GM19452 (cell line): ENCODE results near the gene LPAR3.
"Not testable (repeated sequence)": the region's sequence is repeated elsewhere in the genome, so short reads cannot be mapped to it uniquely, and the experiment has no call there.

Experiments used
- ATAC-seq: cut with Tn5 transposase; IDR thresholded peaks from one replicate; pipeline ENCODE4 v1.9.1; 2021; ENCODE audit not compliant: unreplicated experiment

The LPAR3 gene

GRCh38 chr1:84892705-84893618 lies at the start of gene LPAR3:
TSS of gene LPAR3 (minus strand) at chr1:84893206. CDS start at chr1:84866120, 27,086 bp downstream.
- no peak for ATAC-seq

DNA sequence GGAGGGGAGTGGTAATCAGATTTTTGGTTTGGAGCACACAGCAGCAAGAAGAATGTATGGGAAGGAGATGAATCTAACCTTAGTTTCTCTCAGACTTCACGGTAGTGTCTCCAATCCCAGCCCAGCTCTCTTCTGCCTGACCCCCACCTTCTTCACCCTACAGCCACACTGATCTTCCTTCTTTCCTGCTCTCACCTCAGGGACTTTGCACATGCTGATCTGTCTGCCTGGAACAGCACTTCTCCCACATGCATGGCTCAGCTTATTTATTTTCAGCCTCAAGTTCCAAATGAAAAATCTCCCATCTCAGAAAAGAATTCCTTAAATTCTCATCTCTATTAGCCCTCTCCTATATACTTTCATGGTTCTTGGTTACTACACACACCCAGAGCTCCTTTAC lies 48.8 kb upstream of the LPAR3 start:
- no peak for ATAC-seq

DNA sequence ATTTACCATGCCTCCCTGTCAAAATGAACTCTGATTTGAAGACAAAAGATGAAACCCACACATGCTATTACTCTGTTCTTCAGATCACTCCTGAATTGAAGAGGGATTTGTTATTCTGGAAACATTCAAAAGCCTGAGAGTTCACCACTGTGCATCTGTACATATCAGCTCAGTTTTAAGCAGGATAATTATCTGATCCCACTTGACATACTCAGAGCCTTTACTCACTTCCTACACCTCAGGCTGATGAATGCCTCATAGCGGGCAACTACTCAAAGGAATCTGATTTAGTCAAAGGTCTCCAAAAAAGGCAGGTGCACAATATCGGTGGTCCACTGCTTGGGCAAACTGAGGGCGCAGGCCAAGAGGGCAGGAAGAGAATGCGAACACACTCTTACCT lies 47.5 kb upstream of the LPAR3 start:
- no peak for ATAC-seq

- no peak for ATAC-seq
These were observed 46.8 kb upstream of the LPAR3 start for GRCh38 chr1:84939761-84940160.

DNA sequence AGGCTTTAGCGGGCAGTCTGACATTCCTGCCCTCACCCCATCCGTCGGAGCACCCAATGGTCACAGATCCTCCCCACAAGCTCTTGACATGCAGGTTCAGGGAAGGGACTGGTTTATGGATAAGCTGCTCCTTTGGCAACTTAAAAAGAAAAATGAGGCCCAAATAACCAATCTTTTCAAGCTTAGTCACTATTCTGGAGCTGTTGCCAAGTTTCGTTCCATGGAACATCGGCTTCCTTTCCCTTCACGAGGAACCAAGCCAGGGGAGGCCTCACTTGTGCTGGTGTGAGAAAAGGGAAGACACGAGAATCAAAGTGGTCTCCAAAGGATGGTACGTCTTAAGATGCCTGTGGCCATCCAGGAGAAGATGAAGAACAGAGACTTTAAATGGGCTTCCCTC lies 46.1 kb upstream of the LPAR3 start:
- ATAC-seq, result no peak

GRCh38 chr1:84936116-84936810 lies 43.3 kb upstream of the LPAR3 start:
- ATAC-seq, result no peak

- ATAC-seq, result no peak
These were observed 40.1 kb upstream of the LPAR3 start for GRCh38 chr1:84933011-84933611.

DNA sequence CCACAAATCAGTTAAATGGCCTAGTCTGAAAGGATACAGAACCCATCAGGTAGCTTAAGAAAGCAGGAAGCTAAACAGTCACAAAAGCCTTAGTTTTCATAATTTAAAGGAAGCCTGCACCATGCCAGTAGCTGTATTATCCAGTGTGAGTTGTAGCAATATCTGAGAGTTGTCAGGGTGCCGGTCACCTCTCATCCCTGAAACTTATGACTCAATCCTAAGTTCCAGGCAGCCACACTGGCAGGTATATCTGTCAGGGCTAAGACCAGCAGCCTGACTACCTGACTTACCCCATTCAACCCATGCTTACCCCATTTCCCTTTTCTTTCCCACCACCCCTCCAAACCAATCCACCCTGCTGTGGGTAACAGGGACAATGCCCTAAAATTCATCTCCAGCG lies 37.8 kb upstream of the LPAR3 start:
- no peak for ATAC-seq

- no peak for ATAC-seq
These were observed 37.3 kb upstream of the LPAR3 start for GRCh38 chr1:84930329-84930728.

DNA sequence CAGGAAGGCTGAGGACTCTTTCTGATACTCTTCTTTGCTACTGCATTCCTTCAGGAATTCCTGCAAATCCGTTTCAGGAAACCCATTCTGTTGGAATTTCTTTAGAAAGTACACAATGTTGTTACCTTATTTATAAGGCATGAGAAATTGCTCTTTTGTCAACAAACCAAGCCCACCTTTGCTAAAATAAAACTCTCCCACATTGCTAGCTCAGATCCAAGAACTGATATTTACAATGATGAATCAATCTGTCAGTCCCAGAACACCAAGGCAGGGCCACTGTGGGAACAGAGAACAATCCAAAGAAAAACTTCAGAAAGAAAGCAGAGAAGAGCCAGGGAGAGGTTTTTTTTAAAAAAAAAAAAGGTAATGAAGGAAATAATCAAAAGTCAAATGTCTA lies 36.6 kb upstream of the LPAR3 start:
- no peak for ATAC-seq

DNA sequence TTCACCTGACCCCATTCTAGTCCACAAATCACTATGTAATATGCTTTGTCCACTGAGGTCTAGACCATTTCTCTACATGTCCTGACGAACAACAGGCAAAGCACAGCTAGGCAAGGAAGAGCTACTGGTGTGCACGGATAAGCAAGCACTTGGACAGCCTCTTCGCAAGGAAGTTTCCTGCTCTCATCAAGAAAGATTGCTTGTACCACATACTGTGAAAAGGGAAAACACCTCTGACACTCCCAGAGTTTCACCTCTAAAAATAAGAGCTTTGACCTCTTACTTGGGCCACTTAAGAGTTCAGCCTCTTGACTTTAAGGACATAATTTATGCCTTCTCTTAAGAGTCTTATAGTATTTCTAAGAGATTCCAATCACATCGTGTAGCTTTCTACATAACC lies 36.0 kb upstream of the LPAR3 start:
- no peak for ATAC-seq

GRCh38 chr1:84923317-84923716 lies 30.3 kb upstream of the LPAR3 start:
- no peak for ATAC-seq

DNA sequence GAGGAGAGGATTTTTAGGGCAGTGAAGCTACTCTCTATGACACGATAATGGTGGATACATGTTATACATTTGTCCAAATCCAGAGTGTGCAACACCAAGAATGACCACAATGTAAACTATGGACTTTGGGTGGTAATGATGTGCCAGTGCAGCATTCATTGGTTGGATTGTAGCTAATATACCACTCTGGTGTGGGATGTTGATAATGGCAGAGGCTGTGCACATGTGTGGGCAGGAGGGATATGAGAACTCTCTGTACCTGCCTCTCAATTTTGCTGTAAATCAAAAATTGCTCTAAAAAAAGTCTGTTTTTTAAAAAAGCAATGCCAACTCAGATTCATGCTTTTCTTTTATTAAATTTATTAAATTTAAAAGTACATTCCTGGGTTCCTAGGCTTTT lies 27.2 kb upstream of the LPAR3 start:
- no peak for ATAC-seq

DNA sequence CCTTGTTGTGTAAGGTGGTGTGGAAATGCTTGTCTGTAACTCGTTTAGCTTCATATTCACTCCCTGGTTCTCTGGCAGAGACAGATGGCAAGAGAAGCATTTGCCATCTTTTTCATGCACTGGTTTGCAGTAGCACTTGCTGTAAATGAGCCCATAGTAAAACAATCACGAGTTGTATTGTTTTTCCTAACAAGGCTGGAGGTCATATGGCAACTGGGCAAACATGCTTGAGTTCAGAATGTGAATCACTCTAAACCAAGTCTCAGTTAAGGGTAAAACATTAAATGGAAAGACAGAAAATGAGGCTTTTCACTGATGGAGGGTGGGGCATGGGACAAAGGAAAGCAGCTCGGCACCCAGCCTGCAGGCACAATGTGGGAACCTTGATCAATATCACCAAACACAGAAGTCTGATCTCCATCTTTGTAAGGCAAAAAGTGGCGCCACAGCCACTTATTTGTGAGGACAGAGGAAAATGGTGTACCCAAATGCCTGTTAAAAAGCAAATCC lies 26.5 kb upstream of the LPAR3 start:
- ATAC-seq, result no peak

- ATAC-seq, result no peak
These were observed 25.8 kb upstream of the LPAR3 start for GRCh38 chr1:84918726-84919336.

DNA sequence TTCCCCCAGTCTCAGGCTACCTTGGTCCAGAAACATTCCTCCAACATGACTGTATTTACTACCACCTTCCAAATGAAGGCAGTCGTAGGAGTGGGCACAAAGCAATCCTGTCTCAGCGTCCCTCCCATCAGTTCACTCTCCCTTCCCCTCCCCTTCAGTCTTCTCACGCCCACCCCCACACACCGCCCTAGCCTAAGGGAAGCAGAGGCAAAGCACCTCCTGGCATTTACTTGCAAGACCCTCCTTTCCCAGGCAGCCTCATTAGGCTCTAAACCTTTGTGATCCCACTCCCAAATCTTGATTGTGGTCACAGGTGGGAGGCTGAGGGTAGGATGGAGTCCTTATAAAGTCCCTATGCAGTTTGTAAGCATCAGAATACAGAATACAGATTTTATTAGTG lies 23.9 kb upstream of the LPAR3 start:
- ATAC-seq, result no peak

GRCh38 chr1:84913555-84913892 lies 20.5 kb upstream of the LPAR3 start:
- ATAC-seq, result no peak

DNA sequence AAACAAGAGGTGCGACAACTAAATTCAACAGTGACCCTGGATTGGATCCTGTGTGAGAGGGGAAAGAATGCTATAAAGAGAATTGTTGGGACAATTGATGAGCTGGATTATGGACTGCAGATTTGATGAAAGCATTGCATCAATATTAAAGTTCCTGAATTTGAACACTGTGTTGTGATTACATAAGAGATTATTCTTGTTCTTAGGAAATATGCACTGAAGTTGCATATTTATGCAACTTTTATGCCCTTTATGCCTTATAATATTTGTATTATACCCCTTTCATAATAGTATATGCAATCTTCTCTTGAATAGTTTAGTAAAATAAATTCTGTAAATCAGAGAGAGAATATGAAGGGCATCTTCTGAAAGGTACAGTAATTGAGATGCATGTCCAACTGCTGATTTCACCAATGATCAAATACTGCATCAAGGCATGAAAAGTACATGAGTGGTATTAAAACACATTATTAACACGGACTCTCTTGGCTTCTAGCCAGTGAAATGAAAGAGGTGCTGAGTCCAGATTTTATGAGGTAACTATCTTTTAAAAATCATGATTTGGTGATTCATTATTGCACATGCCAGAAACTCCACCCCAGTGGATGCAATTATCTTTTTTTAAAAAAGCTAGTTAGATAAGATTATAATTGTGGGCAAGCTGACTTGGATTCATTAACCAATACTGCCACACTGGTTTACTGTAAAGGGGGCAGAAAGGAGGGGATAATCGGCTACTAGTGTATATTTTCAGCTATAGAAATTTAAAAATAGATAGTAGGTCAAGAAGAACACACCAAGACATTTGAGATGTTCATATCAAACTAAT lies 19.9 kb upstream of the LPAR3 start:
- no peak for ATAC-seq

DNA sequence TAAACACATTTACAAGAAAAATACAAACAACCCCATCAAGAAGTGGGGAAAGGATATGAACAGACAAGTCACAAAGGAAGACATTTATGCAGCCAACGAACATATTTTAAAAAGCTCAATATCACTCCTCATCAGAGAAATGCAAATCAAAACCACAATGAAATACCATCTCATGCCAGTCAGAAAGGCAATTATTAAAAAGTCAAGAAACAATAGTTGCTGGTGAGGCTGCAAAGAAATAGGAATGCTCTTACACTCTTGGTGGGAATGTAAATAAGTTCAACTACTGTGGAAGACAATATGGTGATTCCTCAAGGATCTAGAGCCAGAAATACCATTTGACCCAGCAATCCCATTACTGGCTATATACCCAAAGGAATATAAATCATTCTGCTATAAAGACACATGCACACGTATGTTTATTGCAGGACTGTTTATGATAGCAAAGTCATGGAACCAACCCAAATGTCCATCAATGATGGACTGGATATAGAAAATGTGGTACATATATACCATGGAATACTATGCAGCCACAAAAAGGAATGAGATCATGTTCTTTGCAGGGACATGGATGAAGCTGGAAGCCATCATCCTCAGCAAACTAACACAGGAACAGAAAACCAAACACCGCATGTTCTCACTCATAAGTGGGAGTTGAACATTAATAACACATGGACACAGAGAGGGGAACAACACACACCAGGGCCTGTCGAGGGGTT lies 15.9 kb upstream of the LPAR3 start:
- not testable (repeated sequence) for ATAC-seq
